Subcutaneous adipose tissue (tissue), 4 donors: ENCODE data around the gene SEC22A. TPM values are rescaled to one million over a fixed set of nuclear protein-coding genes. Genes with fewer than 3 reads are reported as not detected.

ENCODE experiments used
- total RNA-seq, 4 donors: library from RNA; depleted of rRNA; stranded (reverse); fragments of >200 nt; gene quantifications; one replicate each; pipeline ENCODE4 v1.1.0, GENCODE V29; 2016
- TF ChIP-seq, protein P1 (sequence below): fragments of 450-650 bp; IDR thresholded peaks from one replicate; pipeline ENCODE4 v1.5.1; 2016; ENCODE audit warnings: low read depth, mild to moderate bottlenecking, control low read depth, antibody characterized with exemption, moderate library complexity

SEC22A gene
- total RNA-seq, 4 donors from 2014 or later = 11.3 to 28.7 (median 22.0) TPM

DNA sequence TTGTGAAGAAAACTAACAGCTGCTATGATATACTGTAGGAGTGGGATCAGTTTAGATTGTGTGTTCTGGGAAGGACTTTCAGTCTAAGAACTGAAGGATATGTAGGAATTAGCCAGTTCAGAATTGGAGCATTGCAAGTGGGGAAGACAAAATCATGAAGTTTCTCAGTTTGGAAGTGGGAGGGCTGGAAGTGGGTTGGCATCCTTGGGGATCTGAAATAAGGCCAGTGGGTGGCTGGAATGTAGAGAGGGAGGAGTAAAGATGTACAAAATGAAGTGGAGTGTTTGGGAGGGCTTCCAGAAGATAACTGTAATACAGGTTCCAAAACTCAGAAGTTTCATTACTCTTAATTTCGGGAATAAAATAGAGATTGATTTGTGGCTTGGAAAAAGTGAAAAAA, 17.2 kb downstream of the SEC22A start:
- TF ChIP-seq, protein P1, sequence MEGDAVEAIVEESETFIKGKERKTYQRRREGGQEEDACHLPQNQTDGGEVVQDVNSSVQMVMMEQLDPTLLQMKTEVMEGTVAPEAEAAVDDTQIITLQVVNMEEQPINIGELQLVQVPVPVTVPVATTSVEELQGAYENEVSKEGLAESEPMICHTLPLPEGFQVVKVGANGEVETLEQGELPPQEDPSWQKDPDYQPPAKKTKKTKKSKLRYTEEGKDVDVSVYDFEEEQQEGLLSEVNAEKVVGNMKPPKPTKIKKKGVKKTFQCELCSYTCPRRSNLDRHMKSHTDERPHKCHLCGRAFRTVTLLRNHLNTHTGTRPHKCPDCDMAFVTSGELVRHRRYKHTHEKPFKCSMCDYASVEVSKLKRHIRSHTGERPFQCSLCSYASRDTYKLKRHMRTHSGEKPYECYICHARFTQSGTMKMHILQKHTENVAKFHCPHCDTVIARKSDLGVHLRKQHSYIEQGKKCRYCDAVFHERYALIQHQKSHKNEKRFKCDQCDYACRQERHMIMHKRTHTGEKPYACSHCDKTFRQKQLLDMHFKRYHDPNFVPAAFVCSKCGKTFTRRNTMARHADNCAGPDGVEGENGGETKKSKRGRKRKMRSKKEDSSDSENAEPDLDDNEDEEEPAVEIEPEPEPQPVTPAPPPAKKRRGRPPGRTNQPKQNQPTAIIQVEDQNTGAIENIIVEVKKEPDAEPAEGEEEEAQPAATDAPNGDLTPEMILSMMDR = no peak

DNA sequence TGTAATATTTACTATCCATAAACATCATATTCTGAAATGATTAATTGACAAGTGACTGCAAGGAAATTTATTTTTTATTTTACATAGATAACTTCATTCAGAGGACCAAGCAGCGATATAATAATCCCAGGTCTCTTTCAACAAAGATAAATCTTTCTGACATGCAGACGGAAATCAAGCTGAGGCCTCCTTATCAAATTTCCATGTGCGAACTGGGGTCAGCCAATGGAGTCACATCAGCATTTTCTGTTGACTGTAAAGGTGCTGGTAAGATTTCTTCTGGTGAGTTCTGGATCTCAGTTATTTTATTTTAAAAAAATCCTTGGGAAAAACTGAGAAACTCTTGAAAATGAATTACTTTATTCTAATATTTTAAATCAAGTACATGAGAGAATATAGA, 23.3 kb downstream of the SEC22A start:
- TF ChIP-seq, protein P1 = no peak

DNA sequence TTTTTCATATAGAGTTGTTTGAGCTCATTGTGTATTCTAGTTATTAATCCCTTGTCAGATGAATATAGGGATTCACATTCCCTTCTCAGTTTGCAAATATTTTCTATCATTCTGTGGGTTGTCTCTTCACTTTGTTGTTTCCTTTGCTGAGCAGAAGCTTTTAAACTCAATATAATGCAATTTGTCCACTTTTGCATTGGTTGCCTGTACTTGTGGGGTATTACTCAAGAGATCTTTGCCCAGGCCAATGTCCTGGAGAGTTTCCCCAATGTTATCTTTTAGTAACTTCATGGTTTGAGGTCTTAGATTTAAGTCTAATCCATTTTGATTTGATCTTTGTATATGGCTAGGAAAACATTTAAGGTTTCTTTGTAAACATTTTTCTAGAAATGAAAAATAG, 24.8 kb downstream of the SEC22A start:
- TF ChIP-seq, protein P1 = no peak

DNA sequence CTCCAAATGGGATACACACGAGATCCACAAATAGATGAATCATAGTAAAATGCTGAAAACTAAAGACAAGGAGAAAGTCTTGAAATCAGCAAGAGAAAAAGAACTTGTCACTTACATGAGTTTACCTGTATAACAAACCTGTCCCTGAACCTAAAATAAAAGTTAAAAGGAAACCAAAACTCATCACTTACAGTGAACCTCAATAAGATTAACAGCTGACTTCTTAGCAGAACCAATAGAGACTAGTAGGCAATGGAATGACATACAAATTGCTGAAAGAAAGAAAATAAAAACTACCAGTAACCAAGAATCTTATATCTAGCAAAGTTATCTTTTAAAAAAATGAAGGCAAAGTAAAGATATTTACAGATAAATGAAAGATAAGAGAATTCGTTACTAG, 27.4 kb downstream of the SEC22A start:
- TF ChIP-seq, protein P1 = no peak

DNA sequence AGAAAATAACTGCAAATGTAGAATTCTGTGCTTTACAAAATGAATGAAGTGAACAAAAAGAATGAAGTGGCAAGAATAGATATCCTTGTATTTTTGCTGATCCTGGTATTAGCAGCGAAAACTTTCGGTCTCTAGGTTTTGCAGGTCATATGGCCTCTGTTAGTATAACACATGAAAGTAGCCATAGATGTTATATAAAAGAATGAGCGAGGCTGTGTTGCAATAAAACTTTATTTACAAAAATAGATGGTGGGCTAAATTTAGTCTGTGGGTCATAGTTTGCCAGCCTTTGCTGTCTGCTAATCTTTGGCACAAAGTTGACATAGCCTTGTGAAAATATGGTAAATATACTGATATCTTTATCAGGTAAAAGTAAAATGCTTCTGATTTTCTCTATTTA, 35.2 kb downstream of the SEC22A start:
- TF ChIP-seq, protein P1 = no peak

DNA sequence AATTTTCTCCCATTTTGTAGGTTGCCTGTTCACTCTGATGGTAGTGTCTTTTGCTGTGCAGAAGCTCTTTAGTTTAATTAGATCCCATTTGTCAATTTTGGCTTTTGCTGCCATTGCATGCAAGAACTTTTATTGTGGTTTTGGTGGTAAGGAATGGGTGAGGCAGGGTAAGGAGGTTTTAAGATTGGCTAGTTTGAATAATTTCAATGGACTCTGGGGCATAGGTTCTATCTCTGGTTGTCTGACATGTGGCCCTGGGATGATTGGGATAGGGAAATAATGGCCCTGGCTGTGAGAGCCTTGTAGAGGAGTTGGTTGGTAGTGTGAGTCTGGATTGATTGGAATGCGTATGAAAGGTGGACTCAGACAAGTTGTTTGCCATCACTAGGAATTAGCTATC, 38.0 kb downstream of the SEC22A start:
- TF ChIP-seq, protein P1 = no peak

DNA sequence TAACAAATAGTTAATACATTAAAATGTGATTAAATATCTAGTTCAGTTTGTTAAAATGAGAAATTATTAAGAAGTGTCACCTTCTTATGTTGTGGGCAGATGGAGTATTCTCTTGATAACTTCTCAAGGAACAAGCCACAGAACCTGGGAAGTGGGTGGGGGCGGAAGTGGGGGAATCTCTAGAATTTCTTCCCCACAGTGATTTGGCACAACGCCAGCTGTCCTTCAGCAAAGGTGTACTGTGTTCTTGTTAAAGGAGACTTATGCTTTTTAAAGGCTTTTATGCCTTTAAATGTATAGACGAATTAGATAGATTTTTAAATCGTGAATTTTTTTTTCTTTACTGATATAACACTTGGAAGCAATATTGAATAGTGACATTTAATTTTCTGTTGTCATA, 42.4 kb downstream of the SEC22A start:
- TF ChIP-seq, protein P1 = no peak
